ENCODE measurements around the gene INTS11.

- TF ChIP-seq CTCF (IDR thresholded peaks at IDR 0.05) (no peak), POLR2A (IDR thresholded peaks at IDR 0.05) (no peak)
Observed at GRCh38 chr1:1292851-1293250, 31.6 kb downstream of the INTS11 start.
